ENCODE results near the gene RBPJ. TPM values are rescaled to one million over a fixed set of nuclear protein-coding genes. Genes with fewer than 3 reads are reported as not detected.
A peak's percentile ranks its signal among the peaks of the same experiment; 100 is the strongest.

The RBPJ gene
- total and polyA plus RNA-seq, 12 donors, result 10.1 to 59.1 (median 38.1) TPM

DNA sequence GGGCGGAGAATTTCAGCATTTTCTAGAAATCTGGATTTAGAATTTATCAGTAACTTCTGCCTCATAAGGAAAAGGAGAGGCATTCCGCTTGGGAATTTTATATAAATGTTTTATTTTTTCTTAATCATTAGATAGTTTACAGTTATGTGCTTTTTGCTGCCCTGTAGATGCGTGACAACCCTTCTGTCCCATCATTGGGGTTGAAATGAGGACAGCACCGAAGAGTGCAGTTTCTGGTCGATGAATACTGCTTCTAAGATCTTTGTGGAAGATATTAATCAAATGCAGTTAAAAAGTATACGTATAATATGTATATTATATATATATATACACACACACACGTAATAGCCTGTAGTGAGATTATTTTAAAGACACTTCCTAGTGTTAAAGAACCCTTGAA, 1.5 kb downstream of the RBPJ start:
- 38 to 41% methylated on average over 7 of the region's 7 CpGs for WGBS, 2 donors
- Histone ChIP-seq H3K27ac (peak overlapping the region in 5 of 10 donors; percentile 57 to 95 (median 84)), H3K4me3 (peak overlapping the region in 9 of 10 donors; percentile 57 to 90 (median 79)), H3K27me3 (no peaks in the 10 kb centered on the region), H3K9me3 (peaks cover 0 to 7% (median 0%) of the 10 kb centered on the region in 11 donors), H3K36me3 (no peaks in the 10 kb centered on the region), H3K4me1 (peaks cover 0 to 71% (median 48%) of the 10 kb centered on the region in 9 donors)
- DNase-seq, result no peak
- no peak for TF ChIP-seq CTCF (IDR thresholded peaks at IDR 0.05)
- ATAC-seq, result no peak
- intact Hi-C loops (cut with DNase I), result loop anchor here in 8 of 10 donors (5.0 to 10.0 kb wide), 10 partner anchors 90 to 408 kb away; partner anchors contain the start of gene SMIM20 (in 2 of the 8)

DNA sequence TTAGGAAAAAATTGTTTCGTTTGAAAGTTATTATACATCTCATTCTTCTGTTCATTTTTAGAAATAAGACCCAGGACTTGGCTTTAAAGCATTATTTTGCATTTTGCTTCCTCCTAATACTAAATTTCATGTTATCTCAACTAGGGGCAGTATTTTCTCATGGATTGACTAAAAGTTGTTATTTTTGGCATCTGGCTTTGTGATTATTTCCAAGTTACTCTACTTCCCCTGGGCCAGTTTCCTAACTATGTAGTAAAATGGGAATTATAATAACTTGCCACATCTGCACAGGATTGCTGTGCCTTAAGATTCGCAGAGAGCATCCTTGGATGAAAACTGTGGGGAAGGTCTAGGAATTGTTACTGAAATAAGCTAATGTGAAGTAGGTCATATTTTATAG, 3.0 kb downstream of the RBPJ start:
- 46 to 51% methylated on average over 2 of the region's 2 CpGs for WGBS, 2 donors
- Histone ChIP-seq H3K36me3 (no peaks in the 10 kb centered on the region), H3K9me3 (no peaks in the 10 kb centered on the region), H3K27ac (no peak overlapping the region), H3K4me1 (peaks cover 0 to 77% (median 50%) of the 10 kb centered on the region in 9 donors), H3K4me3 (no peak overlapping the region), H3K27me3 (no peaks in the 10 kb centered on the region)
- ATAC-seq, result no peak
- intact Hi-C loops (cut with DNase I), result loop anchor here in 8 of 10 donors (5.0 to 10.0 kb wide), 10 partner anchors 88 to 409 kb away; partner anchors contain the start of gene SMIM20 (in 2 of the 8)
- DNase-seq, result no peak
- TF ChIP-seq CTCF (IDR thresholded peaks at IDR 0.05), result peak in 6 of 9 donors; percentile 18 to 46 (median 28)

DNA sequence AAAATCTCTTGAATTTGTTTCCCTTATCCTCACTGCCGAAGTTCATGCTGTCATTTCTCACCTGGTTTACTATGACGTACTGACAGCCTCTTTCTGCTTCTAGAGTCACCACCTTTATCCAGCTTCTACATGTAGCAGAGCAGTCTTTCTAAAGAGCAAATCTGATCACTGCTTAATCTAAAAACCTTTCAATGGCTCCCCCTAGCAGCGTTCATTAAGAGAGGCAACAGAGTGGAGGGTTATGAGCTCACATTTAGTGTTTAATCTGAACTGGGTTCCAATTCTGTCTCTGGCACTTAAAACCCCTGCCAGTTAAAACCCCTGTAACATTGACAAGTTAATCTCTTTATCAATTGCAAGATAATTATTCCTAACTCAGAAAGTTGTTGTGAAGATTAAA, 4.4 kb downstream of the RBPJ start:
- H3K4me3 ChIP-seq, result no peak overlapping the region
- ATAC-seq (no peak), DNase-seq (no peak)
- TF ChIP-seq CTCF (IDR thresholded peaks at IDR 0.05), result peak in 2 of 9 donors; percentile 31 to 45
- 57% methylated on average over 3 of the region's 3 CpGs for WGBS, 2 donors
- intact Hi-C loops (cut with DNase I), result loop anchor here in 6 of 10 donors (5.0 to 10.0 kb wide), 7 partner anchors 82 to 410 kb away; partner anchors contain the start of gene SMIM20 (in 2 of the 6)
- H3K36me3 ChIP-seq, result no peaks in the 10 kb centered on the region
- H3K4me1 ChIP-seq, result peaks cover 0 to 76% (median 45%) of the 10 kb centered on the region in 9 donors
- H3K27ac ChIP-seq, result no peak overlapping the region
- no peaks in the 10 kb centered on the region for H3K9me3 ChIP-seq
- H3K27me3 ChIP-seq, result no peaks in the 10 kb centered on the region

- H3K36me3 ChIP-seq, result no peaks in the 10 kb centered on the region
- no peak overlapping the region for H3K4me3 ChIP-seq
- intact Hi-C loops (cut with DNase I), result loop anchor here in 6 of 10 donors (5.0 to 10.0 kb wide), 7 partner anchors 81 to 412 kb away; partner anchors contain the start of gene SMIM20 (in 2 of the 6)
- peaks cover 0 to 88% (median 57%) of the 10 kb centered on the region in 9 donors for H3K4me1 ChIP-seq
- H3K27ac ChIP-seq, result no peak overlapping the region
- H3K9me3 ChIP-seq, result no peaks in the 10 kb centered on the region
- WGBS, 2 donors, result 72 to 80% methylated on average over 2 of the region's 2 CpGs
- no peak for DNase-seq
- no peak for TF ChIP-seq CTCF (IDR thresholded peaks at IDR 0.05)
- no peak for ATAC-seq
- no peaks in the 10 kb centered on the region for H3K27me3 ChIP-seq
Measured at GRCh38 chr4:26326791-26327190, 6.0 kb downstream of the RBPJ start.
